ENCODE measurements around the gene KRT3.

The KRT3 gene

GRCh38 chr12:52790427-52791270 lies 5.3 kb downstream of the KRT3 start:
- Histone ChIP-seq H3K4me3 (ENCODE audit: low read depth in 1 of 2, low read length in 2 of 2) (peak overlapping the region in 1 of 2 donors; percentile 36), H3K9ac (ENCODE audit: low read depth in 1 of 2, low read length in 2 of 2) (no peak overlapping the region), H3K36me3 (ENCODE audit: control insufficient read depth in 1 of 2, insufficient read depth in 2 of 2, low read length in 2 of 2) (no peaks in the 10 kb centered on the region), H3K27me3 (ENCODE audit: control insufficient read depth in 1 of 2, insufficient read depth in 2 of 2, low read length in 2 of 2) (peaks cover 9 to 12% of the 10 kb centered on the region in 2 donors), H3K4me1 (ENCODE audit: control insufficient read depth in 1 of 2, insufficient read depth in 2 of 2, low read length in 2 of 2) (peaks cover 9 to 21% of the 10 kb centered on the region in 2 donors), H3K9me3 (ENCODE audit: control insufficient read depth in 1 of 2, low read length in 2 of 2) (no peaks in the 10 kb centered on the region), H3K27ac (ENCODE audit: low read depth, low read length) (no peak overlapping the region)

GRCh38 chr12:52789637-52790426 lies 6.1 kb downstream of the KRT3 start:
- Histone ChIP-seq H3K27me3 (ENCODE audit: control insufficient read depth in 1 of 2, insufficient read depth in 2 of 2, low read length in 2 of 2) (peaks cover 9 to 12% of the 10 kb centered on the region in 2 donors), H3K9me3 (ENCODE audit: control insufficient read depth in 1 of 2, low read length in 2 of 2) (no peaks in the 10 kb centered on the region), H3K9ac (ENCODE audit: low read depth in 1 of 2, low read length in 2 of 2) (no peak overlapping the region), H3K36me3 (ENCODE audit: control insufficient read depth in 1 of 2, insufficient read depth in 2 of 2, low read length in 2 of 2) (no peaks in the 10 kb centered on the region), H3K4me3 (ENCODE audit: low read depth in 1 of 2, low read length in 2 of 2) (peak overlapping the region in 1 of 2 donors; percentile 36), H3K27ac (ENCODE audit: low read depth, low read length) (no peak overlapping the region), H3K4me1 (ENCODE audit: control insufficient read depth in 1 of 2, insufficient read depth in 2 of 2, low read length in 2 of 2) (peaks cover 9 to 21% of the 10 kb centered on the region in 2 donors)

DNA sequence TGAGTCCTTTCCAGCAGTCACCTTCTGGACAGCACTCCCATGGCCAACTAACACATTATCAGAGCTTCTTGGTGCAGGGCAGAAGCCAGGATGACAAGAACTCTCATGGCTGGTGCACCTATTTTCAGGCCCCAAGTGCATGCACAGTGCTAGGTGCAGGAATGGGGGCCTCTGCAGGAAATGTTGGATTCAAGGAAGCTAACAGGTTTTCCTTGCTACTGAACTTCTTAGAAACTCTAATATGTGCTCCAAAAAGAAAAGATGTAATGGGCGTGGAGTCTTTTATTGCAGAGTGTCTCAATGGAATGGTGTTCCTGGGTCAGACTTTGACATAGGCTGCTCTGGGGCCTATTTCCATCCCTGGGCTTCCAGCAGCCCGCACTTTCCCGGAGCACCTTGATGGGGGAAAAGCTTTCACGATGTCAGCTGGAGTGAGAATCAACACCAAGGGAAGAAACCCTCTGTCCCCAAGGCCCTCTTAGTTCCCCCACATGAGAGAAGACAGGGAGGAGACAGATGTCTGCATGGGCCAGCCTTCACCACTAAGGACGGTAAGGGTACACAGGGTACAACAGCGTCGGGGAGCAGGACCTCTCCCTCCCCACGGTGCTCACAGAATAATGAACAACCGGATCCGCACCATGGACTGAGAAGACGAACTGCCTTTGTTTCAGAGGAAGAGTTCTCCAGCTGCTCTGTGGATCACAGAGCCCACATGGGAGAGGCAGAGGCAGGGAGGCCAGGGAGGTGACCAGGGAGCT lies 6.9 kb downstream of the KRT3 start:
- Histone ChIP-seq H3K4me1 (ENCODE audit: control insufficient read depth in 1 of 2, insufficient read depth in 2 of 2, low read length in 2 of 2) (peaks cover 9 to 21% of the 10 kb centered on the region in 2 donors), H3K4me3 (ENCODE audit: low read depth in 1 of 2, low read length in 2 of 2) (no peak overlapping the region), H3K27ac (ENCODE audit: low read depth, low read length) (no peak overlapping the region), H3K27me3 (ENCODE audit: control insufficient read depth in 1 of 2, insufficient read depth in 2 of 2, low read length in 2 of 2) (peaks cover 4 to 12% of the 10 kb centered on the region in 2 donors), H3K36me3 (ENCODE audit: control insufficient read depth in 1 of 2, insufficient read depth in 2 of 2, low read length in 2 of 2) (no peaks in the 10 kb centered on the region), H3K9ac (ENCODE audit: low read depth in 1 of 2, low read length in 2 of 2) (no peak overlapping the region), H3K9me3 (ENCODE audit: control insufficient read depth in 1 of 2, low read length in 2 of 2) (no peaks in the 10 kb centered on the region)

GRCh38 chr12:52788192-52788875 lies 7.6 kb downstream of the KRT3 start:
- no peak overlapping the region for H3K9ac ChIP-seq (ENCODE audit: low read depth in 1 of 2, low read length in 2 of 2)
- H3K9me3 ChIP-seq (ENCODE audit: control insufficient read depth in 1 of 2, low read length in 2 of 2) = no peaks in the 10 kb centered on the region
- H3K27ac ChIP-seq (ENCODE audit: low read depth, low read length) = no peak overlapping the region
- H3K36me3 ChIP-seq (ENCODE audit: control insufficient read depth in 1 of 2, insufficient read depth in 2 of 2, low read length in 2 of 2) = no peaks in the 10 kb centered on the region
- no peak overlapping the region for H3K4me3 ChIP-seq (ENCODE audit: low read depth in 1 of 2, low read length in 2 of 2)
- H3K27me3 ChIP-seq (ENCODE audit: control insufficient read depth in 1 of 2, insufficient read depth in 2 of 2, low read length in 2 of 2) = peaks cover 4 to 12% of the 10 kb centered on the region in 2 donors
- H3K4me1 ChIP-seq (ENCODE audit: control insufficient read depth in 1 of 2, insufficient read depth in 2 of 2, low read length in 2 of 2) = peaks cover 9 to 21% of the 10 kb centered on the region in 2 donors

- Histone ChIP-seq H3K27me3 (ENCODE audit: control insufficient read depth in 1 of 2, insufficient read depth in 2 of 2, low read length in 2 of 2) (peaks cover 4 to 12% of the 10 kb centered on the region in 2 donors), H3K27ac (ENCODE audit: low read depth, low read length) (no peak overlapping the region), H3K4me1 (ENCODE audit: control insufficient read depth in 1 of 2, insufficient read depth in 2 of 2, low read length in 2 of 2) (peaks cover 9 to 21% of the 10 kb centered on the region in 2 donors), H3K36me3 (ENCODE audit: control insufficient read depth in 1 of 2, insufficient read depth in 2 of 2, low read length in 2 of 2) (no peaks in the 10 kb centered on the region), H3K4me3 (ENCODE audit: low read depth in 1 of 2, low read length in 2 of 2) (no peak overlapping the region), H3K9me3 (ENCODE audit: control insufficient read depth in 1 of 2, low read length in 2 of 2) (no peaks in the 10 kb centered on the region), H3K9ac (ENCODE audit: low read depth in 1 of 2, low read length in 2 of 2) (no peak overlapping the region)
These were observed 8.4 kb downstream of the KRT3 start for GRCh38 chr12:52787324-52788191.

- no peaks in the 10 kb centered on the region for H3K9me3 ChIP-seq (ENCODE audit: control insufficient read depth in 1 of 2, low read length in 2 of 2)
- no peaks in the 10 kb centered on the region for H3K36me3 ChIP-seq (ENCODE audit: control insufficient read depth in 1 of 2, insufficient read depth in 2 of 2, low read length in 2 of 2)
- no peak overlapping the region for H3K9ac ChIP-seq (ENCODE audit: low read depth in 1 of 2, low read length in 2 of 2)
- no peaks in the 10 kb centered on the region for H3K27me3 ChIP-seq (ENCODE audit: control insufficient read depth in 1 of 2, insufficient read depth in 2 of 2, low read length in 2 of 2)
- H3K27ac ChIP-seq (ENCODE audit: low read depth, low read length) = no peak overlapping the region
- H3K4me1 ChIP-seq (ENCODE audit: control insufficient read depth in 1 of 2, insufficient read depth in 2 of 2, low read length in 2 of 2) = peaks cover 9 to 18% of the 10 kb centered on the region in 2 donors
- no peak overlapping the region for H3K4me3 ChIP-seq (ENCODE audit: low read depth in 1 of 2, low read length in 2 of 2)
These were observed 11.0 kb downstream of the KRT3 start for GRCh38 chr12:52784909-52785308.

GRCh38 chr12:52783563-52784316 lies 12.2 kb downstream of the KRT3 start:
- H3K27me3 ChIP-seq (ENCODE audit: control insufficient read depth in 1 of 2, insufficient read depth in 2 of 2, low read length in 2 of 2) = no peaks in the 10 kb centered on the region
- no peak overlapping the region for H3K9ac ChIP-seq (ENCODE audit: low read depth in 1 of 2, low read length in 2 of 2)

DNA sequence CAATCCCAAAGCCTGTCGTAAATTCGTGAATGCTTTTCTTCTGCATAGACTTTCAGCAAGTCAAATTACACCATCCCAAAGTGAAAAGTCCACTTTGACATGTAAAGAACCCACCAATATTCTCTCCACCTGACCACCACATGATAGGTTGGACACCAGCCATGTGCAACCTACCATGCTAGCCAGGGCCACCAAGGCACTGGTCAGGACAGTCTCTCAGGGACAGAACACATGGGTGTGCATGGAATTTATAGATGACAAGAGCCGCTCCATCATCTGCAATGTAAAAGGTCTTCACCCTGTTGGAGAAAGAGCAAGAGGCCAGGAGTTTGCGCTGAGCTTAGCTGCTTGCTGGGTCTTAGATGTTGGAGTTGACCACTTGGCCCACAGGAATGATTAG lies 13.4 kb downstream of the KRT3 start:
- Histone ChIP-seq H3K9me3 (ENCODE audit: control insufficient read depth in 1 of 2, low read length in 2 of 2) (no peaks in the 10 kb centered on the region), H3K9ac (ENCODE audit: low read depth in 1 of 2, low read length in 2 of 2) (no peak overlapping the region), H3K4me1 (ENCODE audit: control insufficient read depth in 1 of 2, insufficient read depth in 2 of 2, low read length in 2 of 2) (peaks cover 2 to 3% of the 10 kb centered on the region in 2 donors), H3K27ac (ENCODE audit: low read depth, low read length) (no peak overlapping the region), H3K36me3 (ENCODE audit: control insufficient read depth in 1 of 2, insufficient read depth in 2 of 2, low read length in 2 of 2) (no peaks in the 10 kb centered on the region), H3K27me3 (ENCODE audit: control insufficient read depth in 1 of 2, insufficient read depth in 2 of 2, low read length in 2 of 2) (peaks cover 0 to 3% of the 10 kb centered on the region in 2 donors), H3K4me3 (ENCODE audit: low read depth in 1 of 2, low read length in 2 of 2) (no peak overlapping the region)

More at GRCh38 chr12:52783563-52784316, 12.2 kb downstream of the KRT3 start:
- Histone ChIP-seq H3K4me1 (ENCODE audit: control insufficient read depth in 1 of 2, insufficient read depth in 2 of 2, low read length in 2 of 2) (peaks cover 9 to 14% of the 10 kb centered on the region in 2 donors), H3K9me3 (ENCODE audit: control insufficient read depth in 1 of 2, low read length in 2 of 2) (no peaks in the 10 kb centered on the region), H3K4me3 (ENCODE audit: low read depth in 1 of 2, low read length in 2 of 2) (no peak overlapping the region), H3K36me3 (ENCODE audit: control insufficient read depth in 1 of 2, insufficient read depth in 2 of 2, low read length in 2 of 2) (no peaks in the 10 kb centered on the region), H3K27ac (ENCODE audit: low read depth, low read length) (no peak overlapping the region)
